K562 (cell line): ENCODE measurements around the gene SEC63. TPM values are rescaled to one million over a fixed set of nuclear protein-coding genes. Genes with fewer than 3 reads are reported as not detected.
"Not testable (repeated sequence)": the region's sequence is repeated elsewhere in the genome, so short reads cannot be mapped to it uniquely, and the experiment has no call there.

Source experiments
- ATAC-seq: fragments of 200-7000 bp; cut with Tn5 transposase; 3 replicates; pipeline ENCODE4 v1.9.1; 2020; ENCODE audit warnings: moderate library complexity
- BruUV-seq: library from RNA; stranded (reverse); fragments of 400-500 nt; replicated peaks from 2 replicates; lab custom pipeline; 2021; lab: Mats Ljungman, UMichigan
- CTCF ChIA-PET: fragments of 300-600 bp; formaldehyde crosslinking; extraction: SDS; loops from one replicate; lab custom pipeline; 2021; ENCODE audit warnings: low intra/inter-chr PET ratio; lab: Yijun Ruan, JAX
- POLR2A ChIA-PET: fragments of 300-600, 350-650 bp; sonication (Branson Sonifier 250); formaldehyde crosslinking; extraction: SDS; loops from one replicate; lab custom pipeline; 2021; ENCODE audit warnings: antibody characterized with exemption, inconsistent platforms; lab: Yijun Ruan, JAX
- DNase-seq, 4 experiments: peaks; one replicate each; pipeline versions ENCODE4 v3.0.0 to v3.0.0-alpha.2; 2011 to 2018; ENCODE audit warnings: low spot score in 3 of 4, mixed read lengths in 3 of 4; ENCODE audit errors: extremely low read depth in 1 of 4
- FAIRE-seq: peaks from 2 replicates; lab custom pipeline; 2011; peaks lifted over from hg19 to GRCh38; lab: Jason Lieb, UNC
- H2AFZ ChIP-seq: 2 replicates; pipeline ENCODE4 v1.6.0; 2011; ENCODE audit warnings: low read depth, low read length, control low read depth, inconsistent platforms
- H3K27ac ChIP-seq: fragments of 200-600 bp; 3 replicates; pipeline ENCODE4 v1.8.0; 2011; ENCODE audit warnings: low read depth, mild to moderate bottlenecking, control low read depth, inconsistent platforms, low read length, moderate library complexity, mixed read lengths; ENCODE audit errors: extremely low read depth
- H3K27me3 ChIP-seq, 2 experiments: fragments of 300-600 bp in 1 of 2; 2 replicates in 1 of 2; 3 replicates in 1 of 2; pipeline versions ENCODE4 v1.6.0 to v1.8.0; 2011; ENCODE audit warnings: inconsistent platforms in 2 of 2, low read length in 2 of 2, mild to moderate bottlenecking in 1 of 2, mixed read lengths in 1 of 2, moderate library complexity in 1 of 2; ENCODE audit not compliant: control insufficient read depth in 2 of 2, insufficient read depth in 2 of 2
- H3K36me3 ChIP-seq: fragments of 300-600 bp; 3 replicates; pipeline ENCODE4 v1.8.0; 2011; ENCODE audit warnings: mild to moderate bottlenecking, low read length, inconsistent platforms; ENCODE audit not compliant: control insufficient read depth, insufficient read depth
- H3K4me1 ChIP-seq, 2 experiments: fragments of 200-600 bp in 1 of 2; replicated peaks in 1 of 2; 2 replicates in 1 of 2; 3 replicates in 1 of 2; pipeline versions ENCODE4 v1.5.1 to v1.8.0; 2011; ENCODE audit warnings: inconsistent platforms in 2 of 2, low read length in 2 of 2, mild to moderate bottlenecking in 1 of 2, mixed read lengths in 1 of 2, moderate library complexity in 1 of 2; ENCODE audit not compliant: control insufficient read depth in 2 of 2, insufficient read depth in 2 of 2
- H3K4me2 ChIP-seq: 2 replicates; pipeline ENCODE4 v1.6.1; 2011; ENCODE audit warnings: low read length, control low read depth, inconsistent platforms, mixed read lengths; ENCODE audit not compliant: insufficient read depth
- H3K4me3 ChIP-seq: fragments of 200-600 bp; sonication (generic), shearing (Covaris generic); 2 replicates; pipeline ENCODE4 v1.5.1; 2016; ENCODE audit warnings: control low read depth, inconsistent platforms
- H3K79me2 ChIP-seq: fragments of 200-600 bp; 3 replicates; pipeline ENCODE4 v1.8.0; 2011; ENCODE audit warnings: low read length, inconsistent platforms; ENCODE audit not compliant: control insufficient read depth, insufficient read depth
- H3K9ac ChIP-seq, 2 experiments: 2 replicates each; pipeline versions ENCODE4 v1.6.0 to v1.6.1; 2011; ENCODE audit warnings: low read depth in 2 of 2, low read length in 2 of 2, control low read depth in 1 of 2, inconsistent platforms in 1 of 2, mild to moderate bottlenecking in 1 of 2, mixed read lengths in 1 of 2; ENCODE audit not compliant: insufficient read depth in 1 of 2
- H3K9me1 ChIP-seq: one replicate; pipeline ENCODE4 v1.6.0; 2011; ENCODE audit warnings: inconsistent platforms, mild to moderate bottlenecking, low read length, moderate library complexity; ENCODE audit not compliant: control insufficient read depth, insufficient read depth
- H3K9me3 ChIP-seq: replicated peaks from 2 replicates; pipeline ENCODE4 v1.5.1; 2011; ENCODE audit warnings: low read depth, low read length, inconsistent platforms; ENCODE audit not compliant: control insufficient read depth, insufficient read depth
- H4K20me1 ChIP-seq: replicated peaks from 2 replicates; pipeline ENCODE4 v1.6.1; 2011; ENCODE audit warnings: low read length, inconsistent platforms, mixed read lengths; ENCODE audit not compliant: control insufficient read depth, insufficient read depth
- ZNF121 ChIP-seq: sonication (generic); formaldehyde crosslinking; conservative IDR thresholded peaks from 2 replicates; pipeline ENCODE4 v1.8.0; 2022; ENCODE audit warnings: missing genetic modification reagents
- WGBS: fragments of 100-300 bp; shearing (Covaris generic); methylation state at CpG from one replicate; pipeline ENCODE4 v1.1.6; 2016; ENCODE audit warnings: low coverage, mixed read lengths; ENCODE audit not compliant: insufficient coverage; ENCODE audit errors: missing lambda C conversion rate; 5-methylcytosine and 5-hydroxymethylcytosine counted together
- in situ Hi-C: fragments of 300-500 bp; cut with MboI; formaldehyde crosslinking; loops from 4 replicates; pipeline ENCODE4 v1.15.0; 2018; ENCODE audit warnings: inconsistent platforms, mixed read lengths
- intact Hi-C: fragments of 100-400 bp; cut with micrococcal nuclease; formaldehyde crosslinking; loops from 2 replicates; pipeline ENCODE4 v1.14.2; 2022
- polyA plus RNA-seq, 8 experiments: library from polyadenylated mRNA; depleted of rRNA in 4 of 8; stranded (reverse) in 5 of 8; unstranded in 3 of 8; fragments of >200 nt; fragmentation: Nextera tagmentation in 2 of 8; fragmentation: Illumina TruSeq in 1 of 8; extraction: Ambion mirVana in 2 of 8; extraction: Trizol in 1 of 8; gene quantifications; 2 replicates each; pipeline versions ENCODE4 v1.2.1 to v1.2.3, GENCODE V29; 2011 to 2014; ENCODE audit warnings: inconsistent platforms in 1 of 8, missing spikeins in 1 of 8
- total RNA-seq, 7 experiments: library from RNA; depleted of rRNA in 6 of 7; stranded (reverse); fragments of >200 nt in 6 of 7; fragmentation: Illumina TruSeq in 2 of 7; extraction: Trizol in 2 of 7; gene quantifications; 2 replicates each; pipeline versions ENCODE4 v1.2.1 to v1.2.3, GENCODE V29; 2011 to 2021; ENCODE audit warnings: low replicate concordance in 1 of 7

The SEC63 gene
- total and polyA plus RNA-seq, 9 of the 15 experiments (the other 6 are each of a cell fraction or from before 2014, with no cell fraction given): 13.8 to 74.6 (median 28.4) TPM

- H4K20me1 ChIP-seq, BruUV-seq, H2AFZ ChIP-seq, H3K79me2 ChIP-seq, H3K4me3 ChIP-seq, FAIRE-seq, H3K27ac ChIP-seq, H3K4me1 ChIP-seq, DNase-seq, H3K9me1 ChIP-seq, CTCF ChIA-PET, H3K36me3 ChIP-seq, H3K9me3 ChIP-seq, in situ Hi-C loops, H3K27me3 ChIP-seq, intact Hi-C loops, H3K4me2 ChIP-seq, H3K9ac ChIP-seq, POLR2A ChIA-PET, ATAC-seq: not testable (repeated sequence)
- 15% methylated on average over 4 of the region's 4 CpGs for WGBS
- TF ChIP-seq ZNF121 (CRISPR knock-in tag): peak; percentile 52
Observed at GRCh38 chr6:107860963-107861362, 97.0 kb downstream of the SEC63 start.

- H3K27ac ChIP-seq, H2AFZ ChIP-seq, ATAC-seq, FAIRE-seq, intact Hi-C loops, H3K27me3 ChIP-seq, H3K9me3 ChIP-seq, DNase-seq, H3K4me3 ChIP-seq, H3K9me1 ChIP-seq, in situ Hi-C loops, H3K4me2 ChIP-seq, H3K4me1 ChIP-seq, H3K9ac ChIP-seq, H3K36me3 ChIP-seq, POLR2A ChIA-PET, CTCF ChIA-PET, BruUV-seq, H3K79me2 ChIP-seq, H4K20me1 ChIP-seq: not testable (repeated sequence)
- 31% methylated on average over 15 of the region's 18 CpGs for WGBS
Observed at GRCh38 chr6:107860144-107860543, 97.9 kb downstream of the SEC63 start.
